Naive B cell (primary cell): ENCODE measurements around the gene CUEDC2. TPM values are rescaled to one million over a fixed set of nuclear protein-coding genes. Genes with fewer than 3 reads are reported as not detected.

Experiments
- ATAC-seq, 2 donors: fragments of 150-1000 bp; cut with Tn5 transposase; 2 replicates each; pipeline ENCODE4 v1.10.0; 2021; ENCODE audit warnings: low read depth in 2 of 2, mild to moderate bottlenecking in 2 of 2, moderate library complexity in 2 of 2
- DNase-seq: peaks from one replicate; pipeline ENCODE4 v3.0.0; 2022
- H3K27ac Mint-ChIP-seq, 6 donors: one replicate each; pipeline ENCODE4 v1.8.0; 2020 to 2022; ENCODE audit warnings: mild to moderate bottlenecking in 6 of 6, mixed read lengths in 6 of 6, moderate library complexity in 5 of 6, inconsistent platforms in 2 of 6
- H3K27me3 Mint-ChIP-seq, 3 donors: one replicate each; pipeline ENCODE4 v1.8.0; 2021 to 2022; ENCODE audit warnings: mixed read lengths in 3 of 3, mild to moderate bottlenecking in 1 of 3
- H3K36me3 Mint-ChIP-seq, 2 donors: one replicate each; pipeline ENCODE4 v1.8.0; 2020 to 2022; ENCODE audit warnings: mixed read lengths in 2 of 2, inconsistent platforms in 1 of 2, mild to moderate bottlenecking in 1 of 2
- H3K4me1 Mint-ChIP-seq, 3 donors: one replicate each; pipeline ENCODE4 v1.8.0; 2020 to 2022; ENCODE audit warnings: mixed read lengths in 3 of 3, inconsistent platforms in 1 of 3, mild to moderate bottlenecking in 1 of 3, moderate library complexity in 1 of 3
- H3K4me3 Mint-ChIP-seq, 8 donors: one replicate each; pipeline ENCODE4 v1.8.0; 2020 to 2022; ENCODE audit warnings: mild to moderate bottlenecking in 8 of 8, mixed read lengths in 8 of 8, moderate library complexity in 8 of 8, inconsistent platforms in 2 of 8
- H3K9me3 Mint-ChIP-seq, 7 donors: one replicate each; pipeline ENCODE4 v1.8.0; 2020 to 2022; ENCODE audit warnings: mixed read lengths in 7 of 7, mild to moderate bottlenecking in 5 of 7, inconsistent platforms in 2 of 7, moderate library complexity in 1 of 7
- polyA plus RNA-seq, 6 donors: library from polyadenylated mRNA; unstranded; fragments of 300-500 nt; fragmentation: Illumina TruSeq; gene quantifications; one replicate each; pipeline ENCODE4 v1.2.3, GENCODE V29; 2021; ENCODE audit warnings: low read depth in 6 of 6

Gene CUEDC2
- polyA plus RNA-seq, 6 donors from 2014 or later, result 50.3 to 82.3 (median 59.4) TPM

- peaks cover 0 to 8% of the 10 kb centered on the region in 2 donors for H3K36me3 Mint-ChIP-seq
- peaks cover 38 to 53% (median 51%) of the 10 kb centered on the region in 3 donors for H3K4me1 Mint-ChIP-seq
- H3K27me3 Mint-ChIP-seq, result no peaks in the 10 kb centered on the region
- ATAC-seq (no peak), DNase-seq (no peak)
- H3K9me3 Mint-ChIP-seq, result no peaks in the 10 kb centered on the region
- H3K27ac Mint-ChIP-seq, result peak overlapping the region in 3 of 6 donors; percentile 4 to 100 (median 88)
- peak overlapping the region in 2 of 8 donors; percentile 30 to 51 for H3K4me3 Mint-ChIP-seq
Observed at GRCh38 chr10:102400598-102401341, 31.6 kb downstream of the CUEDC2 start.

GRCh38 chr10:102400076-102400475 is 32.3 kb downstream of the CUEDC2 start:
- peaks cover 0 to 8% of the 10 kb centered on the region in 2 donors for H3K36me3 Mint-ChIP-seq
- H3K9me3 Mint-ChIP-seq, result no peaks in the 10 kb centered on the region
- H3K4me3 Mint-ChIP-seq, result peak overlapping the region in 7 of 8 donors; percentile 15 to 99 (median 64)
- ATAC-seq, result no peak
- peak overlapping the region in 4 of 6 donors; percentile 38 to 100 (median 92) for H3K27ac Mint-ChIP-seq
- no peaks in the 10 kb centered on the region for H3K27me3 Mint-ChIP-seq
- peaks cover 35 to 51% (median 48%) of the 10 kb centered on the region in 3 donors for H3K4me1 Mint-ChIP-seq
- DNase-seq, result no peak

- Mint-ChIP-seq H3K27me3 (no peaks in the 10 kb centered on the region), H3K4me3 (peak overlapping the region; percentile 74 to 99 (median 77)), H3K9me3 (no peaks in the 10 kb centered on the region), H3K36me3 (peaks cover 0 to 8% of the 10 kb centered on the region in 2 donors), H3K4me1 (peaks cover 35 to 53% (median 51%) of the 10 kb centered on the region in 3 donors), H3K27ac (peak overlapping the region; percentile 77 to 100 (median 94))
- DNase-seq (peak; percentile 87), ATAC-seq (peak; percentile 41 to 54)
Observed at GRCh38 chr10:102399217-102400021, 33.0 kb downstream of the CUEDC2 start.

GRCh38 chr10:102398172-102399020 is 34.0 kb downstream of the CUEDC2 start:
- no peak for ATAC-seq
- Mint-ChIP-seq H3K36me3 (peaks cover 0 to 8% of the 10 kb centered on the region in 2 donors), H3K4me1 (peaks cover 33 to 57% (median 53%) of the 10 kb centered on the region in 3 donors)

GRCh38 chr10:102397222-102398171 is 34.9 kb downstream of the CUEDC2 start:
- Mint-ChIP-seq H3K27ac (peak overlapping the region; percentile 92 to 100 (median 100)), H3K36me3 (peaks cover 0 to 8% of the 10 kb centered on the region in 2 donors), H3K4me1 (peaks cover 38 to 61% (median 60%) of the 10 kb centered on the region in 3 donors), H3K9me3 (no peaks in the 10 kb centered on the region), H3K4me3 (peak overlapping the region; percentile 59 to 99 (median 98)), H3K27me3 (no peaks in the 10 kb centered on the region)
- ATAC-seq (no peak), DNase-seq (no peak)

More at GRCh38 chr10:102398172-102399020, 34.0 kb downstream of the CUEDC2 start:
- H3K27me3 Mint-ChIP-seq, result no peaks in the 10 kb centered on the region
- peak overlapping the region; percentile 66 to 99 (median 77) for H3K4me3 Mint-ChIP-seq
- no peak for DNase-seq
- no peaks in the 10 kb centered on the region for H3K9me3 Mint-ChIP-seq
- peak overlapping the region; percentile 90 to 100 (median 94) for H3K27ac Mint-ChIP-seq

GRCh38 chr10:102396730-102397151 is 35.6 kb downstream of the CUEDC2 start:
- Mint-ChIP-seq H3K27me3 (no peaks in the 10 kb centered on the region), H3K27ac (peak overlapping the region; percentile 100), H3K9me3 (no peaks in the 10 kb centered on the region), H3K4me1 (peaks cover 38 to 61% (median 60%) of the 10 kb centered on the region in 3 donors), H3K4me3 (peak overlapping the region; percentile 59 to 99 (median 98)), H3K36me3 (peaks cover 0 to 8% of the 10 kb centered on the region in 2 donors)
- ATAC-seq, result no peak
- DNase-seq, result no peak

GRCh38 chr10:102396317-102396650 is 36.1 kb downstream of the CUEDC2 start:
- peak overlapping the region; percentile 92 to 99 (median 98) for H3K4me3 Mint-ChIP-seq
- H3K4me1 Mint-ChIP-seq, result peaks cover 38 to 59% (median 57%) of the 10 kb centered on the region in 3 donors
- H3K27me3 Mint-ChIP-seq, result no peaks in the 10 kb centered on the region
- no peak for ATAC-seq
- no peaks in the 10 kb centered on the region for H3K9me3 Mint-ChIP-seq
- H3K36me3 Mint-ChIP-seq, result peaks cover 0 to 8% of the 10 kb centered on the region in 2 donors
- H3K27ac Mint-ChIP-seq, result peak overlapping the region; percentile 100
- DNase-seq, result no peak

- Mint-ChIP-seq H3K4me3 (peak within 1 kb of the TSS; percentile 92 to 99 (median 98)), H3K9me3 (no peaks in the 10 kb centered on the region), H3K36me3 (peaks cover 0 to 8% of the 10 kb centered on the region in 2 donors), H3K27me3 (no peaks in the 10 kb centered on the region), H3K27ac (peak within 1 kb of the TSS; percentile 100), H3K4me1 (peaks cover 37 to 57% (median 55%) of the 10 kb centered on the region in 3 donors)
- ATAC-seq, result peak; percentile 27 to 40
- DNase-seq, result peak; percentile 94
Observed at GRCh38 chr10:102395400-102396316, 36.7 kb downstream of the CUEDC2 start, which contains the start of gene NFKB2. TSS of gene NFKB2 (plus strand) at chr10:102395705. CDS start at chr10:102395960, 255 bp downstream.

GRCh38 chr10:102394801-102395399 is 37.5 kb downstream of the CUEDC2 start:
- peak; percentile 22 to 23 for ATAC-seq
- Mint-ChIP-seq H3K36me3 (peaks cover 0 to 8% of the 10 kb centered on the region in 2 donors), H3K4me1 (peaks cover 34 to 54% (median 50%) of the 10 kb centered on the region in 3 donors), H3K9me3 (no peaks in the 10 kb centered on the region), H3K4me3 (peak overlapping the region; percentile 92 to 99 (median 98)), H3K27me3 (peaks cover 0 to 2% (median 2%) of the 10 kb centered on the region in 3 donors), H3K27ac (peak overlapping the region; percentile 100)
- no peak for DNase-seq

GRCh38 chr10:102394079-102394800 is 38.1 kb downstream of the CUEDC2 start:
- H3K4me3 Mint-ChIP-seq, result peak overlapping the region; percentile 92 to 99 (median 98)
- no peaks in the 10 kb centered on the region for H3K9me3 Mint-ChIP-seq
- DNase-seq (peak; percentile 100), ATAC-seq (peak; percentile 71 to 74)
- peak overlapping the region; percentile 100 for H3K27ac Mint-ChIP-seq
- peaks cover 0 to 8% of the 10 kb centered on the region in 2 donors for H3K36me3 Mint-ChIP-seq
- peaks cover 28 to 50% (median 45%) of the 10 kb centered on the region in 3 donors for H3K4me1 Mint-ChIP-seq
- H3K27me3 Mint-ChIP-seq, result peaks cover 0 to 5% (median 4%) of the 10 kb centered on the region in 3 donors
